Activated CD8-positive, alpha-beta memory T cell treated with anti-CD3 and anti-CD28 coated beads, Interleukin-2, amount 50 U/mL, for 24 hours (primary cell): ENCODE data around the gene SCP2.

Experiments
- DNase-seq: peaks from one replicate; pipeline ENCODE4 v3.0.0-alpha.2; 2020; ENCODE audit errors: extremely low read depth

Gene SCP2

DNA sequence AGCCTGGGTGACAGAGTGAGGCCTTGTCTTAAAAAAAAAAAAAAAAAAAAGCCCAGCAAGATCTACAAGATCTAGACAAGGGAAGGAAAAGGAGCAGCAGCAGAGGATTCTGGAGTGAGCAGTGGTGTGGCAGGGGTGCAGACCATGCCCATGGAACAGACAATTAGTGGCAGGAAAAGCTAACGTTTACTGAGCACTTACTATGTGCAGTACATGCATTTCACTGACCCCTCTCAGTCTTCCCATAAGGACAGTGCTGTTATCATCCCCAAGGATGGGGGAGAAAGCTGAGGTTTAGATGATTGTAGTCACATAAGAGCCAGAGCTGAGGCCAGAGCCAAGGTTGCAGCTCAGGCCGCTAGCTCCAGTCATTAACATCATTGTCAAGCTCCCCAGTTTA, 140.8 kb downstream of the SCP2 start:
- no peak for DNase-seq

DNA sequence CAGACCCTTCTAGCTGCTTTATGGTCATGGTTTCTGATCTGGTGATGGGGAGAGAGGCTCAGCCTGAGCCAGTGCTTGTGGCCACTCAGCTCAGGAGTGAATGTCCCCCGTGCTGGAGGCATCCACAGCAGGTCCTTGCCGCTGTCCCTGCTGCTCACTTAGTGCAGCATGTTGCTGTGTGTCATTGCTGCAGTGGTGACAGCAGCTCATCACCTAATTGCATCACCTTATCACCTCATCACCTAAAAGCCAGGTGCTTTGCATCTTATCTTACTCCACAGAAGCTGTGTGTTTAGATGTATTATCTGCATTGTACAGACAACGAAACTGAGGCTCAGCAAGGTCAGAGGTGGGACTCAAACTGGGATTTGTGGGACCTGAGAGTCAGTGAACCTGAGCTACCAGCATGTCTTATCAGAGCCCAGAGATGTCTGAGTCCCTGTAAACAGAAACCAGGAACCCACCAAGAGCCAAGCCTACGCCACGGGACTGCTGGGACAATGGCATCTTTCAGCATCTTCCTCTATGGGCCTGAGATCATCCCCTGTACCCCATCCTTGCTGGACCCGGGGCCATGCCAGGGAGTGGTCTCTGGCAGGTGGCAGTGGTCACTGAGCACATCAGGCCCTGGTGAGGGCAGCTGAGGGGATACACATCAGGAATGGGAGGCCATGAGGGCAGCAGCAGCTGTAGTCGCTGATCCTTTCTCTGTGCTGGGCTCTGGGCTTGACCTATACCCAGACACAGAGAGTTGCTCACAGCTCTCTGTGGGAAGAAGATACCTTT, 141.4 kb downstream of the SCP2 start:
- DNase-seq = no peak

- DNase-seq = no peak
Measured at GRCh38 chr1:53069265-53069662, 142.2 kb downstream of the SCP2 start.

- DNase-seq = no peak
Measured at GRCh38 chr1:53069663-53070327, 142.7 kb downstream of the SCP2 start.

GRCh38 chr1:53070621-53071020, 143.5 kb downstream of the SCP2 start:
- DNase-seq = no peak

DNA sequence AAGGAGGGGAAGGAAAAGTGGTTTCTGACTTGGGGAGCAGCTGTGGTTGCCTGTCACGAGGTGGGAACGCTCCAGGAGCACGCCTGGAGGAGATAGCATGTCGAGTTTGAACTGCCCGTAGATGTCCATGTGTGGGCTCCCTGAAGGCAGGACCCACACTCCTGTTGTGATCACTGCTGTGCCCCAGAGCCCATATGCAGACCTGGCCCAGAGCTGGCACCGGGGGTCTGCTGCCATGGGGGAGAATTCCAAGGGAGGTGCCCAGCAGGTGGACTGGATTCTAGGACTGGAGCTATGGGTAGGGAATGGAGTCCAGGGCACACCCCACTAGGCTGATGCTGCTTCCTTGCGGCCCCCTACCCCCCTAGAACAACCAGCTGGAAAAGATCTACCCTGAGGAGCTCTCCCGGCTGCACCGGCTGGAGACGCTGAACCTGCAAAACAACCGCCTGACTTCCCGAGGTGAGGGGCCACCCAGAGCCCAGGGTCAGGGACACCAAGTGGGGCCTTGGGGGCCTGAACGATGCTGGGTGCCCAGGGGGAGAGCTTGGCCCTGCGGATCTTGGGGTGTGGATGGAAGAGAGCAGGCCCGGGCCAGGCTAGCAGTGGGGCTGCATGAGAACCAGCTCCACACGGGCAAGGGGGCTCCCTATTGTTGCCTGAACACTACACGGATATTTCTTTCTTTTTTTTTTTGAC, 144.2 kb downstream of the SCP2 start:
- DNase-seq = no peak

GRCh38 chr1:53071915-53072314, 144.8 kb downstream of the SCP2 start:
- no peak for DNase-seq

DNA sequence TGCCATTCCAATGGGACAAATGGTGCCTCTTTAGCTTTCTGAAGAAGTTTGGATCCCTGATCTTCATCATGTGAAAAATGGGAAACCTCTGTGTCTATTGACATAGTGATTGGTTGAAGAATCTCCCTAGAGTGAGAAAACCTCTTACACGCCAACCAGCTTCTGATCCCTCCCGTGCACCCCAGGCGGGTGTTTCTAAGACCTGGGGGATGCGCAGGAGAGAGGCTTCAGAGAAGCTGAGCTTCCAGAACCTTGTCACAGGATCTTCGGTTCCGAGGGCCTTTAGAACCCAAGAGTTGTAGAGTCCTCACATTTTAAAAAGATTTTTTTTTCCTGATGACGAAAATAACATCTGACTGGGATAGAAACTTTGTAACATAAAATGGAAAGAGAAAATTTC, 146.2 kb downstream of the SCP2 start:
- DNase-seq = no peak

GRCh38 chr1:53073868-53074311, 146.8 kb downstream of the SCP2 start:
- DNase-seq = no peak

DNA sequence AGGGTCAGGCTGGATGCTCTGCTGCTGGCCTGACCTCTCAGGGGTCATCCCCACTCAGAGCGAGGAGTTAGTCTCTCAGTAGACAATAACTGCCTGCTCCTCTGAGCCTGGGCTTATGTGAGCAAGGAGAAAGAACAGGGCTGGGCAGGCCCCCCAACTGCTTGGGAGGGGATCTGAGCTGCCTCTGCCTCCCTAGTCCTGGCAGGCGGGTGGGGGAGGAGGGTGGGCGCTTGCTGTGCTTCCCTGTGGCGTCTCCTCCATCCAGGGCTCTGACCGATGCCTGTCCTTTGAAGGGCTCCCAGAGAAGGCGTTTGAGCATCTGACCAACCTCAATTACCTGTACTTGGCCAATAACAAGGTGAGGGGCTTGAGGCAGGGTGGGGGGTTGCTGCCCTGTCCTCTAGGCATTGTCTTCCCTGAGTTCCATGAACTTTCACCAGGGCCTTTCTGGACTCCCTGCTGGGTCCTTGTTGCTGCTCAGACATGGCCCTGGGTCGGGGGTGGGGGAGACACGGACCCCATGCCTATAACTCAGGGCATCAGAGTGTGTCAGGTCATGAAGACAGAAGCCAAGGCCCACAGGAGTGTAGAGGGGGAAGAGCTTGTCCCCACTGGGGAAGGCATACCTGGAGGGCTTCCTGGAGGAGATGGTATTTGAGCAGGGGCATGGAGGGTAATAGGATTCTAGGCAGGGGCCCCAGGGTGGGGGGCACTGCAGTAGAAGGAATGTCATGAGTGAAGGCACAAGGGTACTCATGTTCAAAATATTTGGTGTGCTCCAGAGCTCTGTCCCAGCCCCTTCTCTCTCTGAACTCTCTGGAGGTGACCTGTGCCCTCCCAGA, 147.5 kb downstream of the SCP2 start:
- no peak for DNase-seq

DNA sequence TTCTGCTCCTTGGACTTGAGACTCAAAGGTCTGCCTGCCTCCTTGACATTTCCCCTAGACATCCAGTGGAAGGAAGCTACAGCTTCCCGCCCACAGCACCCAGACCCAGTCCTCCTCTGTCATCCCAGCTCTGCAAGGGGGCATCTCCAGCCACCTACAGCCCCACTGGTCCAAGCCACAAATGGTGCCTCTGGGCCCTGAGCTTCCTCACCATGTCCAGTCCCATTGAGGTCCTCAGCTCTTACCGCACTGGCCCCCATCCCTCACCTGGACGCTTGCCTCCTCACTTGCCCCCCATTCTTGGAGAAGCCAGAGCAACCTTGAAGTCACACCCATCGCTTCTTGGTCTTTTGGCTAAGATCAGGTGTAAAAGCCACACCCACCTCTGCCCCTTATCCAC, 148.1 kb downstream of the SCP2 start:
- DNase-seq = no peak

DNA sequence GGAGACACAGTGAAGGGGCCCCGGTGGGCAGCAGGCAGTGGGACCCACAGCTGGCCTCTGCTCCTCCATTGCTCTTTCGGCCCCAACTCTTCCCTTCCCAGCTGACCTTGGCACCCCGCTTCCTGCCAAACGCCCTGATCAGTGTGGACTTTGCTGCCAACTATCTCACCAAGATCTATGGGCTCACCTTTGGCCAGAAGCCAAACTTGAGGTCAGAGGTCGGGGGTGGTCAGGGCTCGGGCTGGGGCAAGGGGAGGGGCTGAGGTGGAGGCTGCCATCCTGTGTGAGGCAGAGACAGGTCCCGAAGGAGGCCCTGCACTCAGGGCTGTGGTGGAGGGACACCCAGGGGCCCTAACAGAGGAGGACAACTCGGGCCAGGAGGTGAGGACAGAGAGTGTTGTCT, 148.7 kb downstream of the SCP2 start:
- no peak for DNase-seq

- no peak for DNase-seq
Measured at GRCh38 chr1:53076165-53076564, 149.1 kb downstream of the SCP2 start.

DNA sequence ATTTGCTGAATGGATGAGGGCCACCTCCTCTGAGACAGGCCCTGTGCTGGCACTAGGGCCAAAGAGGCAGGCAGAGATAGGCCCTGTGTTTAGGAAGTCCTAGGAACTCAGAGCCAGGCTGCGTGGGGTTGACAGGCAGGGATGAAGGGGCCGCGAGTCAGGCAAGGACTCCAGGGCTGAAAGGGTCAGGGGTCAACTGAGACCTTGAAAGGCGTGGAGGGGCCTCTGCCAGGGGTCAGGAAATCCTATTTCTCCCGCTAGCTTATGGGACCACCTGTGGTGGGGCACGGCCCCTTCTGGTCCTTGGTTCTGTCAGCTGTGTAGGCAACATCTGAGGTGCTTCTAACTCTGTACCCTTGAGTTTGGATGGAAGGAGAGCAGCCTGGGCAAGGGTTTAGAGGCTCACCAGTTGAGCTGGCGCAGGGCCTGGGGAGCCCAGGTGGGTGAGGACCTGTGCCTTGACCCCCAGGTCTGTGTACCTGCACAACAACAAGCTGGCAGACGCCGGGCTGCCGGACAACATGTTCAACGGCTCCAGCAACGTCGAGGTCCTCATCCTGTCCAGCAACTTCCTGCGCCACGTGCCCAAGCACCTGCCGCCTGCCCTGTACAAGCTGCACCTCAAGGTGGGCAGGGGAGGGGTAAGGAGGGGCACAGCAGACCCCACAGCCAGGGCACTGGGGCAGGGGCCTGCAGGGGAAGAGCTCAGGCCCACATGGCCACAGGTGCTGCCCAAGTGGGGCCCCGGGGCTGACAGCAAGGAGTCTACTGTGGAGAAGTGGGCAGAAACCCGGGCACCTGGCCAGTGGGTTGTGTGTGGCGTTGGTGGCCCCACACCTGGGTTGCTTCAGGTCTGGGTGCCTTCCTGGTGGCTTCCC, 149.9 kb downstream of the SCP2 start:
- DNase-seq = no peak

DNA sequence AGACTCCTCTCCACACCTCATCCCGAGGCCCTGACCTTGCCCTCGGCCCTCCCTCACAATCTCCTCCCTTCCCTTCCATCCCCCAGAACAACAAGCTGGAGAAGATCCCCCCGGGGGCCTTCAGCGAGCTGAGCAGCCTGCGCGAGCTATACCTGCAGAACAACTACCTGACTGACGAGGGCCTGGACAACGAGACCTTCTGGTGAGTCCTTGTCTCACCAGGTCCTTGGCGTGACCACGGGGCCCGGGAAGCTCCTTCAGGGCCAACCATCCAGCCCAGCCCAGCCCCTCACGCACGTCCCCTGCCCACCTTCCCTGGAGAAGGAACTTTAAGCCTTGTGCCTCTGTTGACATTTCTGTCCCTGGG, 150.5 kb downstream of the SCP2 start:
- DNase-seq = no peak

DNA sequence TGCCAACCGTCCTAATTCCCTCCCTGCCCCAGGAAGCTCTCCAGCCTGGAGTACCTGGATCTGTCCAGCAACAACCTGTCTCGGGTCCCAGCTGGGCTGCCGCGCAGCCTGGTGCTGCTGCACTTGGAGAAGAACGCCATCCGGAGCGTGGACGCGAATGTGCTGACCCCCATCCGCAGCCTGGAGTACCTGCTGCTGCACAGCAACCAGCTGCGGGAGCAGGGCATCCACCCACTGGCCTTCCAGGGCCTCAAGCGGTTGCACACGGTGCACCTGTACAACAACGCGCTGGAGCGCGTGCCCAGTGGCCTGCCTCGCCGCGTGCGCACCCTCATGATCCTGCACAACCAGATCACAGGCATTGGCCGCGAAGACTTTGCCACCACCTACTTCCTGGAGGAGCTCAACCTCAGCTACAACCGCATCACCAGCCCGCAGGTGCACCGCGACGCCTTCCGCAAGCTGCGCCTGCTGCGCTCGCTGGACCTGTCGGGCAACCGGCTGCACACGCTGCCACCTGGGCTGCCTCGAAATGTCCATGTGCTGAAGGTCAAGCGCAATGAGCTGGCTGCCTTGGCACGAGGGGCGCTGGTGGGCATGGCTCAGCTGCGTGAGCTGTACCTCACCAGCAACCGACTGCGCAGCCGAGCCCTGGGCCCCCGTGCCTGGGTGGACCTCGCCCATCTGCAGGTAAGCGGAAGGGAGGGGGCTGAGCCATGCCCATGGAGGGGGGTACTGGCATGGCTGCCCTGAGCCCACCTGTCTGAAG, 151.4 kb downstream of the SCP2 start:
- no peak for DNase-seq

DNA sequence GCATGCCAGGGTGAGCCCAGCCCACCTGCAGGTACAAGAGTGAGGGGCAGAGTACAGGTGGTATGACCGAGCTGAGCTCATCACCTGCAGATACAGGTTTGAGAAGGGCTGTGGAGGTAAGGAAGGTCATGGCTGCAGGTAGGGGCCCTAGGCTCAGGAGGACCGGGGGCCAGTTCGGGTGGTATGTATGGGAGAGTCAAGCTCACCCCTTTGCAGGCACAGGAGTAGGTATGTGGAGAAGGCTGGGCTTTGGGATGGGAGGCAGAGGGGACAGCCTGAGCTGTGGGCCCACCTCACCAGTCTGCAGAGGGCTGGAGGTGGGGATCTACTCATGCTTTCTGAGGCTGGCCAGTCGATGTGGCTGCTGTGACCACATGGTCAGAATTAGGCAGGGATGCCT, 152.2 kb downstream of the SCP2 start:
- no peak for DNase-seq

DNA sequence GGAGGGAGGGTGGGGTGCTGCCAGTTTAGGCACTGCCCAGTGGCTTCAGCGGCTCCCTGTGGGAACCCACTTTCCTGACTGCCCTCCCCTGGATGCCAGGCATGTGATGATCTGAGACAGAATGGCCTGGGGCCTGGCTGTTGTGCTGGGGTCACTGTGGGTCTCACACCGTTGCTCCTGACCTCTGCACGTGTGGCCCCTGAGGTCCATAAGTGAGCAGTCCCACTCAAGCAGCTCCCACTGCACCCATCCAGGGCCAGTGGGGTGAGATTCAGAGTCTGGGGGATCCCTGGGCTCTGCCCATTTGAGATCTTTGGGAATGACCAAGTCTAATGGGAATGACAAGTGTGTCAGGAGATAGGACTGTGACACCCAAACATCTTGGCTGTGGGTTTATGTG, 153.0 kb downstream of the SCP2 start:
- no peak for DNase-seq

GRCh38 chr1:53080769-53081168, 153.7 kb downstream of the SCP2 start:
- no peak for DNase-seq

GRCh38 chr1:53081384-53082066, 154.4 kb downstream of the SCP2 start:
- no peak for DNase-seq
